Ovary (tissue), 3 donors: ENCODE measurements around the gene FOLR2.

Experiments used
- EP300 ChIP-seq: sonication (generic); formaldehyde crosslinking; IDR thresholded peaks from one replicate; pipeline ENCODE4 v1.6.1; 2017; ENCODE audit warnings: antibody characterized with exemption
- TF ChIP-seq, protein P1 (sequence below), 3 donors: fragments of 450-650 bp in 2 of 3; fragments of 200-600 bp in 1 of 3; IDR thresholded peaks; one replicate each; pipeline versions ENCODE4 v1.5.1 to v1.8.0; 2016 to 2022; ENCODE audit warnings: antibody characterized with exemption in 3 of 3, mild to moderate bottlenecking in 1 of 3
- donor health status: DM: no; HTN: no; CAD: no.

DNA sequence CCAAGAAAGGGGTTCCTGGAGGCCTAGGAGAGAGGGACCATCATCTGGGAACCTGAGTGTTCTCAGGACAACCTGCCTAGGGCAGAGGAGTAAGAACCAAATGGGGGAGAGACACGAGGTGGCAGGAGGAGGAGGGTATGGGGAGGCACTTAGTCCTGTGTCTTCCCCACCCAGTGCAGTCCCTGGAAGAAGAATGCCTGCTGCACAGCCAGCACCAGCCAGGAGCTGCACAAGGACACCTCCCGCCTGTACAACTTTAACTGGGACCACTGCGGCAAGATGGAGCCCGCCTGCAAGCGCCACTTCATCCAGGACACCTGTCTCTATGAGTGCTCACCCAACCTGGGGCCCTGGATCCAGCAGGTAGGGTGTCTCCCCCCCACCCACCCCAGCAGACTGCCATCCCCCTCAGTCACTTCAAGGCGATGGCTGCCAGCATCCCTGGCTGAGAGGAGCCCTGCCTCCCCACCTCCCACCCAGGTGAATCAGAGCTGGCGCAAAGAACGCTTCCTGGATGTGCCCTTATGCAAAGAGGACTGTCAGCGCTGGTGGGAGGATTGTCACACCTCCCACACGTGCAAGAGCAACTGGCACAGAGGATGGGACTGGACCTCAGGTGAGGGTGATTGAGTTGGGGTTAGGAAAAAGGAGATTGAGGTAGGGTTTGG is 4.2 kb downstream of the FOLR2 start:
- TF ChIP-seq EP300 = no peak
- TF ChIP-seq, protein P1, sequence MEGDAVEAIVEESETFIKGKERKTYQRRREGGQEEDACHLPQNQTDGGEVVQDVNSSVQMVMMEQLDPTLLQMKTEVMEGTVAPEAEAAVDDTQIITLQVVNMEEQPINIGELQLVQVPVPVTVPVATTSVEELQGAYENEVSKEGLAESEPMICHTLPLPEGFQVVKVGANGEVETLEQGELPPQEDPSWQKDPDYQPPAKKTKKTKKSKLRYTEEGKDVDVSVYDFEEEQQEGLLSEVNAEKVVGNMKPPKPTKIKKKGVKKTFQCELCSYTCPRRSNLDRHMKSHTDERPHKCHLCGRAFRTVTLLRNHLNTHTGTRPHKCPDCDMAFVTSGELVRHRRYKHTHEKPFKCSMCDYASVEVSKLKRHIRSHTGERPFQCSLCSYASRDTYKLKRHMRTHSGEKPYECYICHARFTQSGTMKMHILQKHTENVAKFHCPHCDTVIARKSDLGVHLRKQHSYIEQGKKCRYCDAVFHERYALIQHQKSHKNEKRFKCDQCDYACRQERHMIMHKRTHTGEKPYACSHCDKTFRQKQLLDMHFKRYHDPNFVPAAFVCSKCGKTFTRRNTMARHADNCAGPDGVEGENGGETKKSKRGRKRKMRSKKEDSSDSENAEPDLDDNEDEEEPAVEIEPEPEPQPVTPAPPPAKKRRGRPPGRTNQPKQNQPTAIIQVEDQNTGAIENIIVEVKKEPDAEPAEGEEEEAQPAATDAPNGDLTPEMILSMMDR (IDR thresholded peaks at IDR 0.05) = no peak
